Neural cell (in vitro differentiated cells): ENCODE measurements around the gene LRP8. TPM values are rescaled to one million over a fixed set of nuclear protein-coding genes. Genes with fewer than 3 reads are reported as not detected.

Experiments used
- H2AFZ ChIP-seq: fragments of 200-600, 300-800 bp; sonication (generic), shearing (Covaris generic); 2 replicates; pipeline ENCODE4 v1.6.0; 2014; ENCODE audit warnings: low read depth, mild to moderate bottlenecking, antibody characterized with exemption, low read length, moderate library complexity
- H3F3A ChIP-seq: fragments of 200-600 bp; shearing (Covaris generic); 2 replicates; pipeline ENCODE4 v1.6.1; 2016; ENCODE audit warnings: mild to moderate bottlenecking, moderate library complexity, mixed read lengths, antibody characterized with exemption, low read length; ENCODE audit not compliant: insufficient read depth, poor library complexity, severe bottlenecking
- H3K27ac ChIP-seq: fragments of 200-600, 300-800 bp; sonication (generic), shearing (Covaris generic); 2 replicates; pipeline ENCODE4 v1.5.1; 2014; ENCODE audit warnings: mild to moderate bottlenecking, low read length, moderate library complexity
- H3K27me3 ChIP-seq: fragments of 300-800, 200-600 bp; sonication (generic), shearing (Covaris generic); 2 replicates; pipeline ENCODE4 v1.6.0; 2014; ENCODE audit warnings: mild to moderate bottlenecking, low read depth, low read length, moderate library complexity; ENCODE audit not compliant: insufficient read depth
- H3K36me3 ChIP-seq: fragments of 300-800, 200-600 bp; sonication (generic), shearing (Covaris generic); 2 replicates; pipeline ENCODE4 v1.5.1; 2014; ENCODE audit warnings: mild to moderate bottlenecking, antibody characterized with exemption, low read length, moderate library complexity; ENCODE audit not compliant: insufficient read depth
- H3K4me2 ChIP-seq: fragments of 300-800, 200-600 bp; sonication (generic), shearing (Covaris generic); 2 replicates; pipeline ENCODE4 v1.6.0; 2014; ENCODE audit warnings: mild to moderate bottlenecking, low read length
- H3K4me3 ChIP-seq: fragments of 300-800, 200-600 bp; sonication (generic), shearing (Covaris generic); 2 replicates; pipeline ENCODE4 v1.5.1; 2014; ENCODE audit warnings: mild to moderate bottlenecking, low read length, moderate library complexity
- H3K79me2 ChIP-seq: fragments of 200-600 bp; shearing (Covaris generic); replicated peaks from 2 replicates; pipeline ENCODE4 v1.6.0; 2014; ENCODE audit warnings: mild to moderate bottlenecking, low read length, moderate library complexity; ENCODE audit not compliant: insufficient read depth
- H3K9ac ChIP-seq: fragments of 300-800, 200-600 bp; sonication (generic), shearing (Covaris generic); 2 replicates; pipeline ENCODE4 v1.6.1; 2016; ENCODE audit warnings: mild to moderate bottlenecking, low read length, mixed read lengths
- H3K9me2 ChIP-seq: fragments of 200-600 bp; shearing (Covaris generic); 2 replicates; pipeline ENCODE4 v1.6.1; 2016; ENCODE audit warnings: mild to moderate bottlenecking, low read length, mixed read lengths; ENCODE audit not compliant: insufficient read depth
- H3K9me3 ChIP-seq: fragments of 200-600, 300-800 bp; sonication (generic), shearing (Covaris generic); 2 replicates; pipeline ENCODE4 v1.6.1; 2016; ENCODE audit warnings: mild to moderate bottlenecking, mixed run types, low read length, moderate library complexity, mixed read lengths
- H4K20me1 ChIP-seq: fragments of 200-600 bp; shearing (Covaris generic); 2 replicates; pipeline ENCODE4 v1.6.1; 2016; ENCODE audit warnings: mild to moderate bottlenecking, mixed run types; ENCODE audit not compliant: insufficient read depth
- EP300 ChIP-seq: fragments of 450-650 bp; conservative IDR thresholded peaks from 2 replicates; pipeline ENCODE4 v1.6.1; 2014; ENCODE audit warnings: antibody characterized with exemption, mild to moderate bottlenecking, moderate library complexity; ENCODE audit not compliant: poor library complexity, severe bottlenecking
- EZH2 ChIP-seq: fragments of 200-600, 300-800 bp; shearing (Covaris generic), sonication (generic); IDR thresholded peaks from 2 replicates; pipeline ENCODE4 v1.6.1; 2014; ENCODE audit warnings: antibody characterized with exemption, low read length, borderline replicate concordance, mild to moderate bottlenecking; ENCODE audit not compliant: insufficient read depth, poor library complexity, severe bottlenecking
- MXI1 ChIP-seq: fragments of 450-650 bp; conservative IDR thresholded peaks from 2 replicates; pipeline ENCODE4 v1.6.1; 2014; ENCODE audit warnings: antibody characterized with exemption, mild to moderate bottlenecking; ENCODE audit not compliant: poor library complexity, severe bottlenecking
- POLR2AphosphoS5 ChIP-seq: IDR thresholded peaks from 2 replicates; pipeline ENCODE4 v1.6.1; 2012
- RAD21 ChIP-seq: fragments of 450-650 bp; conservative IDR thresholded peaks from 2 replicates; pipeline ENCODE4 v1.6.1; 2014; ENCODE audit warnings: antibody characterized with exemption, mild to moderate bottlenecking, moderate library complexity
- SMC3 ChIP-seq: fragments of 450-650 bp; conservative IDR thresholded peaks from 2 replicates; pipeline ENCODE4 v1.6.1; 2014; ENCODE audit warnings: antibody characterized with exemption, mild to moderate bottlenecking, moderate library complexity; ENCODE audit not compliant: poor library complexity
- TAF1 ChIP-seq: IDR thresholded peaks from 2 replicates; pipeline ENCODE4 v1.6.1; 2012; ENCODE audit warnings: low read depth
- polyA plus RNA-seq: library from polyadenylated mRNA; depleted of rRNA; stranded (reverse); fragments of >200 nt; gene quantifications from 2 replicates; pipeline ENCODE4 v1.2.3, GENCODE V29; 2014
- TF ChIP-seq, protein P1 (sequence below): fragments of 450-650 bp; IDR thresholded peaks from 2 replicates; pipeline ENCODE4 v1.5.1; 2014; ENCODE audit warnings: antibody characterized with exemption, mild to moderate bottlenecking, moderate library complexity; ENCODE audit not compliant: poor library complexity, severe bottlenecking
- TF ChIP-seq, protein P2 (sequence below): IDR thresholded peaks from 2 replicates; pipeline ENCODE4 v1.6.1; 2012; ENCODE audit warnings: borderline replicate concordance

The LRP8 gene
- polyA plus RNA-seq, 1 donor from 2014 or later, result 65.8 TPM

DNA sequence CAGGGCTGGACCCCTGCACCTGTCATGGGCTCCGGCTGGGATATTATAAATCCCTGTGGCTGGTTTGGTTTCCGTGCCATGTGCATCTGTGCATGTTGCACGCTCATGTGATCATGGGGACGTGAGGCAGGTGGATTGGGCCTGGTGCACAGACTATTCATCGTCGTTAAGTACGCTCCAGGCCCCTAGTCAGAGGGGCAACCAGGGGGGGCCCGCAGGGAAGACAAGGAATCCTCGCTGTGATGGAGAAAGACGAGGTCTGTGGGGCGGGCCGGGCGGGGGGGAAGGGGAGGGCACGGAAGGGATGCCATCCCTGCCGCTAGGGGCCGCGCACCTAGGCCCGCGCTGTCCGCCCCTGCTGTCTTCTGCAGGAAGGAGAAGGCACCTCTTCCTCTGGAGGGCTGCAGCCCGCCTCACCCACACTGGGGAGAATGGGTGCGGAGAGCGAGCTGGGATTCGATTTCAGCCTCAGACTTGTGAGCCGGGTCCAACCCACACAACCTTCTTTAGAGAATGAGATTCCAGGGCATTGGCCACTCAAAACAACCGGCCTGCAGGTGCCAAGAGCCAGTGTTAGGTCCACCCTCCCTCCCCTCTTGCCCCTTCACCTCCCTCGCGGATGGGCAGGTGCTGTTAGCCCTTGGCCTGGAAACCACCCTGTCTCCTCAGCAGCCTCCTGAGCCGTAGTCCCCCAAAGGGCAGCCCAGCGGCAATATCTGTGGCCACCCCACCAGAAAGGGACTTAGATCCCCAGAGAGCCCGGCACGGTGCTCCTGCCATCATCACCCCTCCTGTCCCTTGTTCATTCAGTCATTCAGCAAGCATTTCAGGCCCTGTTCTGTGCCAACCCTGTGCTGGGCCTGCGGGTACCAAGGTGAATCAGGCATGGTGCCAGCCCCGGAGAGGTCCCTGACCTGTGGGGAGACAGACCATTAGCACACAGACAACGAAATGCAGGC, 950 bp upstream of the LRP8 start:
- H3F3A ChIP-seq, result no peaks in the 10 kb centered on the region
- peaks cover 23% of the 10 kb centered on the region for H4K20me1 ChIP-seq
- H3K4me3 ChIP-seq, result peak overlapping the region; percentile 67
- H3K79me2 ChIP-seq, result peaks cover 27% of the 10 kb centered on the region
- no peaks in the 10 kb centered on the region for H3K9me3 ChIP-seq
- H3K27ac ChIP-seq, result peak overlapping the region; percentile 80
- TF ChIP-seq, protein P1, sequence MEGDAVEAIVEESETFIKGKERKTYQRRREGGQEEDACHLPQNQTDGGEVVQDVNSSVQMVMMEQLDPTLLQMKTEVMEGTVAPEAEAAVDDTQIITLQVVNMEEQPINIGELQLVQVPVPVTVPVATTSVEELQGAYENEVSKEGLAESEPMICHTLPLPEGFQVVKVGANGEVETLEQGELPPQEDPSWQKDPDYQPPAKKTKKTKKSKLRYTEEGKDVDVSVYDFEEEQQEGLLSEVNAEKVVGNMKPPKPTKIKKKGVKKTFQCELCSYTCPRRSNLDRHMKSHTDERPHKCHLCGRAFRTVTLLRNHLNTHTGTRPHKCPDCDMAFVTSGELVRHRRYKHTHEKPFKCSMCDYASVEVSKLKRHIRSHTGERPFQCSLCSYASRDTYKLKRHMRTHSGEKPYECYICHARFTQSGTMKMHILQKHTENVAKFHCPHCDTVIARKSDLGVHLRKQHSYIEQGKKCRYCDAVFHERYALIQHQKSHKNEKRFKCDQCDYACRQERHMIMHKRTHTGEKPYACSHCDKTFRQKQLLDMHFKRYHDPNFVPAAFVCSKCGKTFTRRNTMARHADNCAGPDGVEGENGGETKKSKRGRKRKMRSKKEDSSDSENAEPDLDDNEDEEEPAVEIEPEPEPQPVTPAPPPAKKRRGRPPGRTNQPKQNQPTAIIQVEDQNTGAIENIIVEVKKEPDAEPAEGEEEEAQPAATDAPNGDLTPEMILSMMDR, result peak; percentile 32
- no peak for TF ChIP-seq TAF1
- TF ChIP-seq SMC3, result no peak
- TF ChIP-seq POLR2AphosphoS5, result no peak
- no peak for TF ChIP-seq EZH2
- TF ChIP-seq EP300, result no peak
- H2AFZ ChIP-seq, result peak overlapping the region; percentile 80
- peak overlapping the region; percentile 75 for H3K9ac ChIP-seq
- no peaks in the 10 kb centered on the region for H3K9me2 ChIP-seq
- H3K27me3 ChIP-seq, result no peaks in the 10 kb centered on the region
- H3K36me3 ChIP-seq, result peaks cover 15% of the 10 kb centered on the region
- H3K4me2 ChIP-seq, result peak overlapping the region; percentile 55

DNA sequence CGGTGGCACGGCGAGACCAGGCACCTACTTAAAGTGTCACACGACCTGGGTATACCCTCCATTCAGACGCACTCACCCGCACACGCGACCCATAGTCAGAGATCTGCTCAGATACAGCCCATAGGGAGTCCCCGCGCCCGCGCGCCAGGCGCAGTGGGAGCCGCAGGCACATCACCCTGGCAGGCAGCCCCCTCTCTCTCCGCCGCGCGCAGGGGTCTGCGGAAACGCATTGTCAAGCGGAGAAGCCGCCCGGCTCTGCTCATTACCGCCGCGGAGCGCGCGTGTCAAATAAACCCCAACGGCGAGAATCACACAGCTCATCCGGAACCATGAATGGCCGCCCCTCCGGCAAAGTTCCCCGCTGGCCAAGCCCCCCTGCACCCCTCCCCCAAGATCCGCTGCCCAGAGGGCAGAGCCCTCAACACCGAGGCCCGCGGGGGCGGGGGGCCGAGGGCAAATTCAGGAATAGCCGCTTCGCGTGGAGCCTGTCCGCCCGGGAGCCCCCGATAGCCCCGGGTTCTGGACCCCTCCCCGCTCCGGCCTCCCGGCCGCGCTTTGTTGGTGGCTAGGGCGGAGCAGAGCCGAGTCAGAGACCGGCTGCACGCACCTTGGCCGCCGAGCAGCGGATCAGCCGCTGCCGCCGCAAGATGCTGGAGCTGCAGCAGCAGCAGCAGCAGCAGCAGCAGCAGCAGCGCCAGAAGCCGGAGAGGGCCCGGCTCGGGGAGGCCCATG, 522 bp downstream of the LRP8 start:
- H3K9me3 ChIP-seq, result no peaks in the 10 kb centered on the region
- no peaks in the 10 kb centered on the region for H3K9me2 ChIP-seq
- H3K36me3 ChIP-seq, result peaks cover 15% of the 10 kb centered on the region
- H3K4me3 ChIP-seq, result peak overlapping the region; percentile 89
- peaks cover 23% of the 10 kb centered on the region for H4K20me1 ChIP-seq
- H3K79me2 ChIP-seq, result peaks cover 37% of the 10 kb centered on the region
- H3F3A ChIP-seq, result no peaks in the 10 kb centered on the region
- peak overlapping the region; percentile 87 for H3K4me2 ChIP-seq
- H3K27ac ChIP-seq, result peak overlapping the region; percentile 89
- H3K27me3 ChIP-seq, result no peaks in the 10 kb centered on the region
- peak overlapping the region; percentile 46 for H2AFZ ChIP-seq
- peak; percentile 19 for TF ChIP-seq SMC3
- no peak for TF ChIP-seq MXI1
- TF ChIP-seq, protein P2, sequence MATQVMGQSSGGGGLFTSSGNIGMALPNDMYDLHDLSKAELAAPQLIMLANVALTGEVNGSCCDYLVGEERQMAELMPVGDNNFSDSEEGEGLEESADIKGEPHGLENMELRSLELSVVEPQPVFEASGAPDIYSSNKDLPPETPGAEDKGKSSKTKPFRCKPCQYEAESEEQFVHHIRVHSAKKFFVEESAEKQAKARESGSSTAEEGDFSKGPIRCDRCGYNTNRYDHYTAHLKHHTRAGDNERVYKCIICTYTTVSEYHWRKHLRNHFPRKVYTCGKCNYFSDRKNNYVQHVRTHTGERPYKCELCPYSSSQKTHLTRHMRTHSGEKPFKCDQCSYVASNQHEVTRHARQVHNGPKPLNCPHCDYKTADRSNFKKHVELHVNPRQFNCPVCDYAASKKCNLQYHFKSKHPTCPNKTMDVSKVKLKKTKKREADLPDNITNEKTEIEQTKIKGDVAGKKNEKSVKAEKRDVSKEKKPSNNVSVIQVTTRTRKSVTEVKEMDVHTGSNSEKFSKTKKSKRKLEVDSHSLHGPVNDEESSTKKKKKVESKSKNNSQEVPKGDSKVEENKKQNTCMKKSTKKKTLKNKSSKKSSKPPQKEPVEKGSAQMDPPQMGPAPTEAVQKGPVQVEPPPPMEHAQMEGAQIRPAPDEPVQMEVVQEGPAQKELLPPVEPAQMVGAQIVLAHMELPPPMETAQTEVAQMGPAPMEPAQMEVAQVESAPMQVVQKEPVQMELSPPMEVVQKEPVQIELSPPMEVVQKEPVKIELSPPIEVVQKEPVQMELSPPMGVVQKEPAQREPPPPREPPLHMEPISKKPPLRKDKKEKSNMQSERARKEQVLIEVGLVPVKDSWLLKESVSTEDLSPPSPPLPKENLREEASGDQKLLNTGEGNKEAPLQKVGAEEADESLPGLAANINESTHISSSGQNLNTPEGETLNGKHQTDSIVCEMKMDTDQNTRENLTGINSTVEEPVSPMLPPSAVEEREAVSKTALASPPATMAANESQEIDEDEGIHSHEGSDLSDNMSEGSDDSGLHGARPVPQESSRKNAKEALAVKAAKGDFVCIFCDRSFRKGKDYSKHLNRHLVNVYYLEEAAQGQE, result peak; percentile 57
- no peak for TF ChIP-seq RAD21
- peak; percentile 67 for TF ChIP-seq POLR2AphosphoS5
- H3K9ac ChIP-seq, result peak overlapping the region; percentile 99
